GM12872 (cell line): ENCODE measurements around the gene WNK2.

Source experiments
- CTCF ChIP-seq: IDR thresholded peaks from 3 replicates; pipeline ENCODE4 v1.5.1; 2011; ENCODE audit warnings: low read depth, mild to moderate bottlenecking, low read length, moderate library complexity; ENCODE audit not compliant: insufficient read depth

Gene WNK2

DNA sequence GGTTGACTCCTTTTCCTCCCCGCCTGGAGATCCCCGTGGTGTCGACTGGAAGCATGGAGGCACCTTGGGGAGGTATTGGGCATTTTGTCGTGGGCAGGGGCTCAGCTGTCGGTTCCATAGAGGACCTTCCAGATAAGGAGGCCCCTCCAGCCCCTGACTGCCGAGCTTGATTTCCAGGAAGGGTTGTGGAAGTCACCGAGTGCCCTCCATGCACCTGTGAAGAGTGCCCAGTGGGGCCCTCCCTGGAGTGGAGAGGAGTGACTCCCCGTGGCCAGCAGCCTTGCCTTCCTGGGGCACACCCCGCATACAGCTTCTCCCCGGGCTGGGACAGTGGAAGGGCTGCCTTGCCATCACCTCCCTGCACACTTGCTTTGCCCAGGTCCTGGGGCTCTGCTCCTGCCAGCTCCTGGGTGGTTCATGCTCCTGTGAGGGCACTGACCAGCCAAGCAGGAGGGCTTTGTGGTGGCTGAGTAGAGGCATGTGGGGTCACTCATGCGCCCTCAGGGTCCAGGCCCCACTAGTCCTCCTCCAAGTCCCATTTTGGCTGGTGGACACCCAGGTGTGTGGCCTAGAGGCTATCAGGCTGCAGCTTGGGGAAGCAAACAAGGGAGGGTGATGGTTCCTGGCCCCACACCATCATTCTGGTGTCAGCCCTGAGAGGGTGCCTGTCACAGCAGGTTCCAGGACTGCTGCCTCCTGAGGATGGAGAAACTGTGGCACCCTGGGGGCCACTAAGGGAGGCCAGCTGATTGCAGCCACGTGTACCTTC, 133.0 kb downstream of the WNK2 start:
- TF ChIP-seq CTCF: no peak

DNA sequence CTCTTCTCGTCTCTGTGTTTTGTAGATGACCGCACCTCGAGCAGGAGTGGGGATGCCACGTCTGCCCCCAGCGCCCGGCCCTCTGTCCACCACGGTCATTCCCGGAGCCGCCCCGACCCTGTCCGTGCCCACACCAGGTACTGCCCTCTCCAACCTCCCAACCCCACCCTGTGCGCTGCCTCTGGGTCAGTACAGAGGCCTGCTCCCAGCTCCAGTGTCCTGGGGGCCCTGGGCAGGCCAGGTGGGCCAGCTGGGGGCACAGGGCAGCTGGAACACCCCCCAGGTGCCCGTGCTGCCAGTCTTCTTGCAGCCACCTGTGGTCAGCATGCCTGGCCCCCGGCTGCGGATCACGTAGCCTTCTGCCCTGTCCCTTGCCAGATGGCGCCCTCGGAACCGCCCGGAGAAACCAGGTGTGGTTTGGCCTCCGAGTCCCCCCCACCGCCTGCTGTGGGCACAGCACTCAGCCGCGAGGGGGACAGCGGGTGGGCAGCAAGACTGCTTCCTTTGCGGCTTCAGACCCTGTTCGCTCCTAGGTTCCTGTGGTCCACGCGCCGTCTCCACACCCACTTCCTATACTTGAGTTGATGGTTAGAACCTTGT, 133.7 kb downstream of the WNK2 start:
- TF ChIP-seq CTCF: no peak

DNA sequence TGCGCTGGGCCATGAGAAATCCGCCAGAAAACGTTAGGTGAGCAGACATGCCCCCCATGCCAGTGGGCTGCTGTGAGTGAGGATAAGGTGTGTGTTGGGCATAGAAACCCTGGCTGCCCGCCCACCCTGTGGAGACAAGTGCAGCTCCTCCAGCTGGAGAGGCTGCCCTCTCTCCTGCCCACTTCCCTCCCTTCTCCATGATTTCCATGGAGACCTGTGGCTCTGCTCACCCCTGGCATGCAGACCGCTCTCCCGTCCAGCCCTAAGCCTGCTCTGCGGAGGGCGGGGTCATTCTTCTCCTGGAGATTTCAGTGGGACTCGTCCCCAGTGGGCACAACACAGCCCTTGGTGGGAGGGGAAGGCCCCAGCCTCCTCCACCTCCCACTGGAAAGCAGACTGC, 134.5 kb downstream of the WNK2 start:
- no peak for TF ChIP-seq CTCF

DNA sequence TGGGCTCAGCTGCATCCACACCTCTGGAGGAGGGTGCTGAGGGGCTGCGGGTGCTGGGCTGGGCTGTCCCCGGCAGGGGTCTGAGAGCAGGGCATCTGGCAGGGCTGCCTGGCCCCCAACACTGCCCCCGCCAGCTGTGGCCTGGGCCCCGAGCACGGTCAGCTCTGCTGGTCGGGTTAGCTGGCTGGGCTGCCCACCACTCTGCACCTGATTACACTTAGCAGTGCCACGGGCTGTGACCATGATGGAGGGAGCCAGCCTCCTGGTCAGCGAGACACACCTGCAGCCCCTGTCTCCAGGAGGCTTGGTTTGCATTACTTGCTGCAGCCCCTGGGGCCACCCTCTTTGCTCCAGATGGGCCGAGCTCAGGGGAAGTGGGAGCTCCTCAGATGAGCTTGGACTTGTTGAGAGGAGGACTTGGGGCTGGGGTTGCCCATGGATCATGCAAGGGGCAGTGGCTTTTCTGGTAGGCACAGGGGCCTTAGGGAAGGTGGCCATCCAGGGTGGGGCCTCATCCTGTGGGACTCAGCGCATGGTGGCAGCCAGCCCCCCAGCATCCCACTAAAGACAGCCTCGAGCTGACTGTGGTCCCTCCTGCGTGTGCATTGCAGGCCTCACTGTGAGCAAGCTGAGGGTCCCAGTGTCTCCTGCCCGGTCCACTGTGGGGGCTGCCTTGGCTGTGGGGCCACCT, 135.5 kb downstream of the WNK2 start:
- no peak for TF ChIP-seq CTCF

GRCh38 chr9:93319992-93320500, 136.1 kb downstream of the WNK2 start:
- TF ChIP-seq CTCF: no peak

GRCh38 chr9:93320591-93321219, 136.8 kb downstream of the WNK2 start:
- TF ChIP-seq CTCF: no peak

- TF ChIP-seq CTCF: no peak
Measured at GRCh38 chr9:93321220-93321610, 137.3 kb downstream of the WNK2 start.
